Tibial nerve (tissue), 4 donors: ENCODE measurements around the gene RPS6KA2.

Experiments used
- CTCF ChIP-seq, 5 experiments: fragments of 200-600 bp in 3 of 5; fragments of 450-650 bp in 2 of 5; sonication (generic) in 3 of 5; IDR thresholded peaks; one replicate each; pipeline ENCODE4 v1.5.1; 2016 to 2019; ENCODE audit warnings: antibody characterized with exemption in 5 of 5, mild to moderate bottlenecking in 3 of 5, moderate library complexity in 2 of 5
- EP300 ChIP-seq, 2 donors: sonication (generic); formaldehyde crosslinking; IDR thresholded peaks; one replicate each; pipeline ENCODE4 v1.6.1; 2017; ENCODE audit warnings: antibody characterized with exemption in 2 of 2, mild to moderate bottlenecking in 1 of 2

- no peak for TF ChIP-seq CTCF (IDR thresholded peaks at IDR 0.05)
- TF ChIP-seq EP300 (IDR thresholded peaks at IDR 0.05) = no peak
These were observed 12.5 kb downstream of the RPS6KA2 start for GRCh38 chr6:166614589-166614988.
